Naive thymus-derived CD4-positive, alpha-beta T cell (primary cell): Measurements from ENCODE around the gene RBFOX2. TPM values are rescaled to one million over a fixed set of nuclear protein-coding genes. Genes with fewer than 3 reads are reported as not detected.

Experiments used
- ATAC-seq: fragments of 150-1000 bp; cut with Tn5 transposase; 2 replicates; pipeline ENCODE4 v1.10.0; 2021; ENCODE audit warnings: mild to moderate bottlenecking, moderate library complexity
- CTCF ChIA-PET: fragments of 350-600 bp; sonication (Branson Sonifier 250); formaldehyde crosslinking; loops from one replicate; lab custom pipeline; 2021; ENCODE audit warnings: antibody characterized with exemption; lab: Charles Lee
- POLR2A ChIA-PET: fragments of 350-600 bp; sonication (Branson Sonifier 250); formaldehyde crosslinking; loops from one replicate; lab custom pipeline; 2021; ENCODE audit warnings: antibody characterized with exemption, inconsistent platforms; lab: Charles Lee
- DNase-seq, 9 donors: peaks; one replicate each; pipeline versions ENCODE4 v3.0.0 to v3.0.0-alpha.2; 2020 to 2022; ENCODE audit warnings: mixed read lengths in 1 of 9
- H3K27ac ChIP-seq: one replicate; pipeline ENCODE4 v1.7.0; 2013; ENCODE audit warnings: mild to moderate bottlenecking, low read depth, low read length, moderate library complexity
- H3K27me3 ChIP-seq, 2 donors: one replicate each; pipeline ENCODE4 v1.7.0; 2013; ENCODE audit warnings: low read length in 2 of 2, mild to moderate bottlenecking in 2 of 2, moderate library complexity in 2 of 2; ENCODE audit not compliant: control insufficient read depth in 2 of 2, insufficient read depth in 2 of 2
- H3K36me3 ChIP-seq, 3 experiments: 1 replicate in 2 of 3; 2 replicates in 1 of 3; pipeline ENCODE4 v1.7.0; 2013; ENCODE audit warnings: low read length in 3 of 3, mild to moderate bottlenecking in 3 of 3, moderate library complexity in 1 of 3; ENCODE audit not compliant: insufficient read depth in 3 of 3, control insufficient read depth in 2 of 3
- H3K4me1 ChIP-seq, 2 donors: one replicate each; pipeline ENCODE4 v1.7.0; 2013; ENCODE audit warnings: low read length in 2 of 2, mild to moderate bottlenecking in 2 of 2, moderate library complexity in 1 of 2; ENCODE audit not compliant: control insufficient read depth in 2 of 2, insufficient read depth in 2 of 2
- H3K4me3 ChIP-seq: 2 replicates; pipeline ENCODE4 v1.7.0; 2013; ENCODE audit warnings: mild to moderate bottlenecking, low read length
- H3K9me3 ChIP-seq, 3 experiments: 1 replicate in 2 of 3; 2 replicates in 1 of 3; pipeline ENCODE4 v1.7.0; 2013; ENCODE audit warnings: low read length in 3 of 3; ENCODE audit not compliant: control insufficient read depth in 2 of 3
- H3K27ac Mint-ChIP-seq, 9 donors: one replicate each; pipeline ENCODE4 v1.8.0; 2020 to 2022; ENCODE audit warnings: mixed read lengths in 9 of 9, mild to moderate bottlenecking in 8 of 9, moderate library complexity in 5 of 9, inconsistent platforms in 2 of 9
- H3K27me3 Mint-ChIP-seq, 5 donors: one replicate each; pipeline ENCODE4 v1.8.0; 2021 to 2022; ENCODE audit warnings: mixed read lengths in 5 of 5, mild to moderate bottlenecking in 1 of 5
- H3K36me3 Mint-ChIP-seq, 5 donors: one replicate each; pipeline ENCODE4 v1.8.0; 2020 to 2022; ENCODE audit warnings: mixed read lengths in 5 of 5, mild to moderate bottlenecking in 3 of 5, inconsistent platforms in 1 of 5
- H3K4me1 Mint-ChIP-seq, 7 donors: one replicate each; pipeline ENCODE4 v1.8.0; 2020 to 2022; ENCODE audit warnings: mixed read lengths in 7 of 7, mild to moderate bottlenecking in 3 of 7, inconsistent platforms in 1 of 7
- H3K4me3 Mint-ChIP-seq, 10 donors: one replicate each; pipeline ENCODE4 v1.8.0; 2020 to 2022; ENCODE audit warnings: mild to moderate bottlenecking in 10 of 10, mixed read lengths in 10 of 10, moderate library complexity in 6 of 10, inconsistent platforms in 2 of 10
- H3K9me3 Mint-ChIP-seq, 11 donors: one replicate each; pipeline ENCODE4 v1.8.0; 2020 to 2022; ENCODE audit warnings: mixed read lengths in 11 of 11, mild to moderate bottlenecking in 4 of 11, inconsistent platforms in 1 of 11, moderate library complexity in 1 of 11
- intact Hi-C, 2 donors: fragments of 100-400 bp; cut with micrococcal nuclease; formaldehyde crosslinking; loops; one replicate each; pipeline ENCODE4 v1.15.1; 2023
- polyA plus RNA-seq, 2 donors: library from polyadenylated mRNA; unstranded; fragments of 300-500 nt; fragmentation: Illumina TruSeq; gene quantifications; one replicate each; pipeline ENCODE4 v1.2.3, GENCODE V29; 2021
- total RNA-seq, 6 experiments: library from RNA in 5 of 6; stranded (reverse) in 5 of 6; gene quantifications; 1 replicate in 5 of 6; 2 replicates in 1 of 6; pipeline ENCODE4 v1.2.3 and lab custom pipeline; 2021 to 2026

Gene RBFOX2
- total and polyA plus RNA-seq, 7 experiments from 2014 or later = 0.39 to 1.7 (median 1.1) TPM

- peaks cover 0 to 5% (median 0%) of the 10 kb centered on the region in 7 donors for H3K4me1 Mint-ChIP-seq
- no peaks in the 10 kb centered on the region for H3K27me3 ChIP-seq
- DNase-seq = no peak
- H3K4me3 ChIP-seq = no peak overlapping the region
- no peaks in the 10 kb centered on the region for H3K9me3 ChIP-seq
- POLR2A ChIA-PET = no interaction called here
- no peak overlapping the region for H3K27ac Mint-ChIP-seq
- no peak overlapping the region for H3K4me3 Mint-ChIP-seq
- H3K36me3 Mint-ChIP-seq = peaks cover 0 to 3% (median 0%) of the 10 kb centered on the region in 5 donors
- no peaks in the 10 kb centered on the region for H3K9me3 Mint-ChIP-seq
- H3K27ac ChIP-seq = no peak overlapping the region
- H3K4me1 ChIP-seq = no peaks in the 10 kb centered on the region
- intact Hi-C loops = no loop called here
- no peak for ATAC-seq
- no peaks in the 10 kb centered on the region for H3K36me3 ChIP-seq
- no peaks in the 10 kb centered on the region for H3K27me3 Mint-ChIP-seq
- CTCF ChIA-PET = no interaction called here
Measured at GRCh38 chr22:35758394-35758793, 270.2 kb downstream of the RBFOX2 start.

GRCh38 chr22:35756722-35757121 lies 271.9 kb downstream of the RBFOX2 start:
- Histone ChIP-seq H3K27me3 (no peaks in the 10 kb centered on the region), H3K9me3 (no peaks in the 10 kb centered on the region), H3K27ac (no peak overlapping the region), H3K4me3 (no peak overlapping the region), H3K4me1 (no peaks in the 10 kb centered on the region), H3K36me3 (no peaks in the 10 kb centered on the region)
- no peak for ATAC-seq
- DNase-seq = no peak
- no peak overlapping the region for H3K27ac Mint-ChIP-seq
- no peak overlapping the region for H3K4me3 Mint-ChIP-seq
- POLR2A ChIA-PET = interaction anchor here (0.7 kb wide), 1 partner anchor 16 kb away, joined by 3 read pairs; no protein-coding TSS in a partner anchor
- intact Hi-C loops = no loop called here
- CTCF ChIA-PET = no interaction called here
- peaks cover 0 to 3% (median 0%) of the 10 kb centered on the region in 5 donors for H3K36me3 Mint-ChIP-seq
- no peaks in the 10 kb centered on the region for H3K27me3 Mint-ChIP-seq
- H3K9me3 Mint-ChIP-seq = no peaks in the 10 kb centered on the region
- H3K4me1 Mint-ChIP-seq = peaks cover 0 to 7% (median 5%) of the 10 kb centered on the region in 7 donors

- no peak overlapping the region for H3K4me3 Mint-ChIP-seq
- intact Hi-C loops = no loop called here
- Histone ChIP-seq H3K36me3 (no peaks in the 10 kb centered on the region), H3K27me3 (no peaks in the 10 kb centered on the region), H3K4me1 (no peaks in the 10 kb centered on the region), H3K4me3 (no peak overlapping the region), H3K27ac (no peak overlapping the region), H3K9me3 (no peaks in the 10 kb centered on the region)
- no peaks in the 10 kb centered on the region for H3K27me3 Mint-ChIP-seq
- ATAC-seq = no peak
- H3K9me3 Mint-ChIP-seq = no peaks in the 10 kb centered on the region
- ChIA-PET POLR2A (interaction anchor here (0.7 kb wide), 1 partner anchor 107 kb away, joined by 4 read pairs; the partner anchor contains the start of gene APOL6), CTCF (interaction anchor here (0.8 kb wide), 1 partner anchor 325 kb away, joined by 3 read pairs; no protein-coding TSS in a partner anchor)
- no peak for DNase-seq
- H3K4me1 Mint-ChIP-seq = peaks cover 0 to 7% (median 5%) of the 10 kb centered on the region in 7 donors
- no peak overlapping the region for H3K27ac Mint-ChIP-seq
- H3K36me3 Mint-ChIP-seq = peaks cover 0 to 4% (median 0%) of the 10 kb centered on the region in 5 donors
Measured at GRCh38 chr22:35754761-35755160, 273.9 kb downstream of the RBFOX2 start.

GRCh38 chr22:35752863-35753189 lies 275.8 kb downstream of the RBFOX2 start:
- H3K9me3 ChIP-seq = no peaks in the 10 kb centered on the region
- intact Hi-C loops = no loop called here
- Mint-ChIP-seq H3K4me3 (no peak overlapping the region), H3K27me3 (no peaks in the 10 kb centered on the region), H3K9me3 (no peaks in the 10 kb centered on the region), H3K27ac (no peak overlapping the region), H3K4me1 (peaks cover 0 to 7% (median 5%) of the 10 kb centered on the region in 7 donors), H3K36me3 (peaks cover 0 to 4% (median 0%) of the 10 kb centered on the region in 5 donors)
- H3K4me3 ChIP-seq = no peak overlapping the region
- ChIA-PET CTCF (no interaction called here), POLR2A (interaction anchor here (0.6 kb wide), 1 partner anchor 456 kb away, joined by 3 read pairs; no protein-coding TSS in a partner anchor)
- DNase-seq = no peak
- no peak for ATAC-seq
- H3K4me1 ChIP-seq = no peaks in the 10 kb centered on the region
- H3K27ac ChIP-seq = no peak overlapping the region
- no peaks in the 10 kb centered on the region for H3K36me3 ChIP-seq
- H3K27me3 ChIP-seq = no peaks in the 10 kb centered on the region

- intact Hi-C loops = no loop called here
- Mint-ChIP-seq H3K27me3 (no peaks in the 10 kb centered on the region), H3K4me3 (peak overlapping the region in 1 of 10 donors; percentile 58), H3K27ac (peak overlapping the region in 2 of 9 donors; percentile 2 to 19), H3K36me3 (peaks cover 0 to 4% (median 0%) of the 10 kb centered on the region in 5 donors), H3K4me1 (peaks cover 0 to 7% (median 5%) of the 10 kb centered on the region in 7 donors), H3K9me3 (no peaks in the 10 kb centered on the region)
- no peaks in the 10 kb centered on the region for H3K36me3 ChIP-seq
- H3K4me1 ChIP-seq = no peaks in the 10 kb centered on the region
- POLR2A ChIA-PET = interaction anchor here (0.6 to 0.7 kb wide), 2 partner anchors 135 to 455 kb away, joined by 3 to 4 read pairs; partner anchors contain the start of gene MB
- no peaks in the 10 kb centered on the region for H3K9me3 ChIP-seq
- CTCF ChIA-PET = no interaction called here
- ATAC-seq (no peak), DNase-seq (no peak)
- H3K4me3 ChIP-seq = no peak overlapping the region
- H3K27ac ChIP-seq = no peak overlapping the region
- H3K27me3 ChIP-seq = no peaks in the 10 kb centered on the region
Measured at GRCh38 chr22:35752006-35752862, 276.4 kb downstream of the RBFOX2 start.

GRCh38 chr22:35749808-35750207 lies 278.8 kb downstream of the RBFOX2 start:
- H3K9me3 ChIP-seq = no peaks in the 10 kb centered on the region
- Mint-ChIP-seq H3K4me3 (no peak overlapping the region), H3K27ac (no peak overlapping the region), H3K36me3 (peaks cover 0 to 4% (median 0%) of the 10 kb centered on the region in 5 donors), H3K9me3 (no peaks in the 10 kb centered on the region), H3K4me1 (peaks cover 0 to 7% (median 5%) of the 10 kb centered on the region in 7 donors), H3K27me3 (no peaks in the 10 kb centered on the region)
- DNase-seq (no peak), ATAC-seq (no peak)
- H3K4me1 ChIP-seq = no peaks in the 10 kb centered on the region
- H3K4me3 ChIP-seq = no peak overlapping the region
- H3K27me3 ChIP-seq = no peaks in the 10 kb centered on the region
- CTCF ChIA-PET = no interaction called here
- H3K36me3 ChIP-seq = no peaks in the 10 kb centered on the region
- POLR2A ChIA-PET = no interaction called here
- intact Hi-C loops = no loop called here
- no peak overlapping the region for H3K27ac ChIP-seq
